SH-SY5Y (cell line): ENCODE results near the gene COMMD1.

Experiments
- GATA2 ChIP-seq: IDR thresholded peaks from 2 replicates; pipeline ENCODE4 v1.6.1; 2011; ENCODE audit warnings: mild to moderate bottlenecking, low read depth, low read length
- GATA3 ChIP-seq: IDR thresholded peaks from 2 replicates; pipeline ENCODE4 v1.6.1; 2011; ENCODE audit warnings: low read depth, mild to moderate bottlenecking, low read length, moderate library complexity

DNA sequence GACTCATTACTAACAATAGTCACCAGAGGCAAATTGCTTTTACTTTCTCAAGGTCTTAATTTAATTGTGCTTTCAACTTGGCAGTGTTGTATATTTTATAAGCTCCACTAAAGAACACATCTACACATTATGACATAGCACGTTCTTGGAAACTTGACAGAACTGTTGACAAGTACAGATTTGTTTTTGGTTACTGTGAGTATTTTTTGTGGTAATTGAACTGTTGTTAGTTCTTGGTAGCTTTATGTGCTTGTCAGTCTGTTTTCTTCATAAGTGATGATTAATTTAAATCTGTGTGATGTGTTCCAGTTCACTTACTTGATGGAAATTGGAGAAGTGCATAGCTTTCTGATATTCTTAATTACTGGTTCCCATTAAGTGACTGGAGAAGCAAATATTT is 63.9 kb downstream of the COMMD1 start:
- TF ChIP-seq GATA2 (no peak), GATA3 (no peak)
